Naive thymus-derived CD4-positive, alpha-beta T cell (primary cell): ENCODE results near the gene PTTG1. TPM values are rescaled to one million over a fixed set of nuclear protein-coding genes. Genes with fewer than 3 reads are reported as not detected.

ENCODE experiments used
- ATAC-seq: fragments of 150-1000 bp; cut with Tn5 transposase; 2 replicates; pipeline ENCODE4 v1.10.0; 2021; ENCODE audit warnings: mild to moderate bottlenecking, moderate library complexity
- CTCF ChIA-PET: fragments of 350-600 bp; sonication (Branson Sonifier 250); formaldehyde crosslinking; loops from one replicate; lab custom pipeline; 2021; ENCODE audit warnings: antibody characterized with exemption; lab: Charles Lee
- POLR2A ChIA-PET: fragments of 350-600 bp; sonication (Branson Sonifier 250); formaldehyde crosslinking; loops from one replicate; lab custom pipeline; 2021; ENCODE audit warnings: antibody characterized with exemption, inconsistent platforms; lab: Charles Lee
- DNase-seq, 9 donors: peaks; one replicate each; pipeline versions ENCODE4 v3.0.0 to v3.0.0-alpha.2; 2020 to 2022; ENCODE audit warnings: mixed read lengths in 1 of 9
- H3K27ac ChIP-seq: one replicate; pipeline ENCODE4 v1.7.0; 2013; ENCODE audit warnings: mild to moderate bottlenecking, low read depth, low read length, moderate library complexity
- H3K27me3 ChIP-seq, 2 donors: one replicate each; pipeline ENCODE4 v1.7.0; 2013; ENCODE audit warnings: low read length in 2 of 2, mild to moderate bottlenecking in 2 of 2, moderate library complexity in 2 of 2; ENCODE audit not compliant: control insufficient read depth in 2 of 2, insufficient read depth in 2 of 2
- H3K36me3 ChIP-seq, 3 experiments: 1 replicate in 2 of 3; 2 replicates in 1 of 3; pipeline ENCODE4 v1.7.0; 2013; ENCODE audit warnings: low read length in 3 of 3, mild to moderate bottlenecking in 3 of 3, moderate library complexity in 1 of 3; ENCODE audit not compliant: insufficient read depth in 3 of 3, control insufficient read depth in 2 of 3
- H3K4me1 ChIP-seq, 2 donors: one replicate each; pipeline ENCODE4 v1.7.0; 2013; ENCODE audit warnings: low read length in 2 of 2, mild to moderate bottlenecking in 2 of 2, moderate library complexity in 1 of 2; ENCODE audit not compliant: control insufficient read depth in 2 of 2, insufficient read depth in 2 of 2
- H3K4me3 ChIP-seq: 2 replicates; pipeline ENCODE4 v1.7.0; 2013; ENCODE audit warnings: mild to moderate bottlenecking, low read length
- H3K9me3 ChIP-seq, 3 experiments: 1 replicate in 2 of 3; 2 replicates in 1 of 3; pipeline ENCODE4 v1.7.0; 2013; ENCODE audit warnings: low read length in 3 of 3; ENCODE audit not compliant: control insufficient read depth in 2 of 3
- H3K27ac Mint-ChIP-seq, 9 donors: one replicate each; pipeline ENCODE4 v1.8.0; 2020 to 2022; ENCODE audit warnings: mixed read lengths in 9 of 9, mild to moderate bottlenecking in 8 of 9, moderate library complexity in 5 of 9, inconsistent platforms in 2 of 9
- H3K27me3 Mint-ChIP-seq, 5 donors: one replicate each; pipeline ENCODE4 v1.8.0; 2021 to 2022; ENCODE audit warnings: mixed read lengths in 5 of 5, mild to moderate bottlenecking in 1 of 5
- H3K36me3 Mint-ChIP-seq, 5 donors: one replicate each; pipeline ENCODE4 v1.8.0; 2020 to 2022; ENCODE audit warnings: mixed read lengths in 5 of 5, mild to moderate bottlenecking in 3 of 5, inconsistent platforms in 1 of 5
- H3K4me1 Mint-ChIP-seq, 7 donors: one replicate each; pipeline ENCODE4 v1.8.0; 2020 to 2022; ENCODE audit warnings: mixed read lengths in 7 of 7, mild to moderate bottlenecking in 3 of 7, inconsistent platforms in 1 of 7
- H3K4me3 Mint-ChIP-seq, 10 donors: one replicate each; pipeline ENCODE4 v1.8.0; 2020 to 2022; ENCODE audit warnings: mild to moderate bottlenecking in 10 of 10, mixed read lengths in 10 of 10, moderate library complexity in 6 of 10, inconsistent platforms in 2 of 10
- H3K9me3 Mint-ChIP-seq, 11 donors: one replicate each; pipeline ENCODE4 v1.8.0; 2020 to 2022; ENCODE audit warnings: mixed read lengths in 11 of 11, mild to moderate bottlenecking in 4 of 11, inconsistent platforms in 1 of 11, moderate library complexity in 1 of 11
- intact Hi-C, 2 donors: fragments of 100-400 bp; cut with micrococcal nuclease; formaldehyde crosslinking; loops; one replicate each; pipeline ENCODE4 v1.15.1; 2023
- polyA plus RNA-seq, 2 donors: library from polyadenylated mRNA; unstranded; fragments of 300-500 nt; fragmentation: Illumina TruSeq; gene quantifications; one replicate each; pipeline ENCODE4 v1.2.3, GENCODE V29; 2021
- total RNA-seq, 6 experiments: library from RNA in 5 of 6; stranded (reverse) in 5 of 6; gene quantifications; 1 replicate in 5 of 6; 2 replicates in 1 of 6; pipeline ENCODE4 v1.2.3 and lab custom pipeline; 2021 to 2026

PTTG1 gene
- total and polyA plus RNA-seq, 7 experiments from 2014 or later = 3.8 to 97.7 (median 9.5) TPM

GRCh38 chr5:160418561-160419457 is 2.8 kb upstream of the PTTG1 start, which contains the start of gene SLU7:
Gene SLU7, minus strand, starts transcription at chr5:160419081. Its CDS starts 3,787 bp downstream, at chr5:160415294.
- DNase-seq (peak; percentile 80 to 93 (median 91)), ATAC-seq (peak; percentile 86)
- Mint-ChIP-seq H3K9me3 (peaks cover 0 to 5% (median 0%) of the 10 kb centered on the region in 11 donors), H3K27me3 (no peaks in the 10 kb centered on the region), H3K4me1 (peaks cover 45 to 85% (median 79%) of the 10 kb centered on the region in 7 donors), H3K36me3 (peaks cover 6 to 17% (median 7%) of the 10 kb centered on the region in 5 donors), H3K27ac (peak within 1 kb of the TSS; percentile 95 to 100 (median 98)), H3K4me3 (peak within 1 kb of the TSS; percentile 91 to 100 (median 96))
- H3K27ac ChIP-seq = peak within 1 kb of the TSS; percentile 98
- H3K27me3 ChIP-seq = no peaks in the 10 kb centered on the region
- H3K9me3 ChIP-seq = no peaks in the 10 kb centered on the region
- intact Hi-C loops = loop anchor here (1.0 to 10.0 kb wide), 8 partner anchors 19 to 1210 kb away; partner anchors contain the start of genes PWWP2A (in 2 of the 2), TTC1 (in 2 of the 2), UBLCP1 (in 2 of the 2) and FAM200C (in 1 of the 2)
- CTCF ChIA-PET = interaction anchor here (0.6 to 4.5 kb wide), 5 partner anchors 12 to 1866 kb away, joined by 3 to 42 read pairs (median 3); partner anchors contain the start of gene FAM200C
- H3K4me1 ChIP-seq = peaks cover 23 to 28% of the 10 kb centered on the region in 2 donors
- H3K4me3 ChIP-seq = peak within 1 kb of the TSS; percentile 94
- H3K36me3 ChIP-seq = peaks cover 0 to 8% (median 5%) of the 10 kb centered on the region in 3 experiments
- POLR2A ChIA-PET = interaction anchor here (0.5 to 4.3 kb wide), 15 partner anchors 11 to 420 kb away, joined by 3 to 22 read pairs (median 5); partner anchors contain the start of genes PWWP2A and TTC1

GRCh38 chr5:160419458-160420330 is 2.0 kb upstream of the PTTG1 start:
- peaks cover 0 to 5% (median 0%) of the 10 kb centered on the region in 11 donors for H3K9me3 Mint-ChIP-seq
- H3K4me3 ChIP-seq = peak overlapping the region; percentile 94
- H3K27ac Mint-ChIP-seq = peak overlapping the region; percentile 95 to 100 (median 98)
- peaks cover 6 to 17% (median 11%) of the 10 kb centered on the region in 5 donors for H3K36me3 Mint-ChIP-seq
- CTCF ChIA-PET = interaction anchor here (0.6 to 4.5 kb wide), 6 partner anchors 12 to 1867 kb away, joined by 3 to 42 read pairs (median 3); partner anchors contain the start of gene FAM200C
- H3K4me1 Mint-ChIP-seq = peaks cover 47 to 91% (median 86%) of the 10 kb centered on the region in 7 donors
- peak overlapping the region; percentile 91 to 100 (median 96) for H3K4me3 Mint-ChIP-seq
- H3K27me3 ChIP-seq = no peaks in the 10 kb centered on the region
- H3K36me3 ChIP-seq = peaks cover 0 to 5% (median 0%) of the 10 kb centered on the region in 3 experiments
- peak overlapping the region; percentile 98 for H3K27ac ChIP-seq
- no peak for DNase-seq
- intact Hi-C loops = loop anchor here (1.0 to 10.0 kb wide), 11 partner anchors 19 to 1212 kb away; partner anchors contain the start of genes PWWP2A (in 2 of the 2), RNF145 (in 2 of the 2), TTC1 (in 2 of the 2) and UBLCP1 (in 2 of the 2)
- POLR2A ChIA-PET = interaction anchor here (0.7 to 4.3 kb wide), 11 partner anchors 10 to 421 kb away, joined by 3 to 22 read pairs (median 5); partner anchors contain the start of genes PWWP2A and TTC1
- no peaks in the 10 kb centered on the region for H3K9me3 ChIP-seq
- H3K4me1 ChIP-seq = peaks cover 23 to 35% of the 10 kb centered on the region in 2 donors
- H3K27me3 Mint-ChIP-seq = no peaks in the 10 kb centered on the region
- ATAC-seq = no peak

GRCh38 chr5:160420331-160420610 is 1.4 kb upstream of the PTTG1 start:
- no peak overlapping the region for H3K27ac ChIP-seq
- intact Hi-C loops = loop anchor here (5.0 kb wide), 3 partner anchors 87 to 1213 kb away; partner anchors contain the start of gene RNF145 (in 1 of the 2)
- H3K36me3 ChIP-seq = peaks cover 0 to 5% (median 0%) of the 10 kb centered on the region in 3 experiments
- DNase-seq = no peak
- peaks cover 3 to 13% (median 12%) of the 10 kb centered on the region in 5 donors for H3K36me3 Mint-ChIP-seq
- H3K27me3 Mint-ChIP-seq = no peaks in the 10 kb centered on the region
- no peak for ATAC-seq
- H3K4me3 Mint-ChIP-seq = peak overlapping the region; percentile 64 to 100 (median 96)
- no peaks in the 10 kb centered on the region for H3K9me3 ChIP-seq
- H3K4me1 ChIP-seq = peaks cover 23 to 40% of the 10 kb centered on the region in 2 donors
- no peaks in the 10 kb centered on the region for H3K27me3 ChIP-seq
- H3K9me3 Mint-ChIP-seq = peaks cover 0 to 5% (median 0%) of the 10 kb centered on the region in 11 donors
- POLR2A ChIA-PET = interaction anchor here (4.3 kb wide), 1 partner anchor 19 kb away, joined by 22 read pairs; no protein-coding TSS in a partner anchor
- H3K27ac Mint-ChIP-seq = peak overlapping the region in 8 of 9 donors; percentile 95 to 100 (median 98)
- no peak overlapping the region for H3K4me3 ChIP-seq
- CTCF ChIA-PET = interaction anchor here (0.6 to 4.5 kb wide), 2 partner anchors 19 to 220 kb away, joined by 3 to 42 read pairs; no protein-coding TSS in a partner anchor
- H3K4me1 Mint-ChIP-seq = peaks cover 49 to 91% (median 88%) of the 10 kb centered on the region in 7 donors

GRCh38 chr5:160423099-160423498 is 1.4 kb downstream of the PTTG1 start:
- H3K4me3 Mint-ChIP-seq = peak overlapping the region in 4 of 10 donors; percentile 11 to 99 (median 34)
- peaks cover 33 to 70% (median 67%) of the 10 kb centered on the region in 7 donors for H3K4me1 Mint-ChIP-seq
- no peaks in the 10 kb centered on the region for H3K9me3 ChIP-seq
- H3K4me1 ChIP-seq = peaks cover 11 to 37% of the 10 kb centered on the region in 2 donors
- H3K36me3 Mint-ChIP-seq = peaks cover 0 to 12% (median 0%) of the 10 kb centered on the region in 5 donors
- DNase-seq (no peak), ATAC-seq (no peak)
- H3K27ac Mint-ChIP-seq = peak overlapping the region in 8 of 9 donors; percentile 34 to 97 (median 68)
- ChIA-PET CTCF (interaction anchor here (4.5 kb wide), 1 partner anchor 16 kb away, joined by 42 read pairs; no protein-coding TSS in a partner anchor), POLR2A (no interaction called here)
- peak overlapping the region; percentile 6 for H3K4me3 ChIP-seq
- no peaks in the 10 kb centered on the region for H3K27me3 ChIP-seq
- peaks cover 0 to 5% (median 0%) of the 10 kb centered on the region in 3 experiments for H3K36me3 ChIP-seq
- no peak overlapping the region for H3K27ac ChIP-seq
- intact Hi-C loops = loop anchor here (5.0 kb wide), 3 partner anchors 84 to 1216 kb away; partner anchors contain the start of gene RNF145 (in 1 of the 2)
- H3K27me3 Mint-ChIP-seq = no peaks in the 10 kb centered on the region
- peaks cover 0 to 3% (median 0%) of the 10 kb centered on the region in 11 donors for H3K9me3 Mint-ChIP-seq

- ChIA-PET CTCF (interaction anchor here (1.0 kb wide), 1 partner anchor 14 kb away, joined by 4 read pairs; no protein-coding TSS in a partner anchor), POLR2A (no interaction called here)
- Histone ChIP-seq H3K27me3 (no peaks in the 10 kb centered on the region), H3K36me3 (no peaks in the 10 kb centered on the region), H3K4me3 (no peak overlapping the region), H3K27ac (no peak overlapping the region), H3K4me1 (peaks cover 4 to 29% of the 10 kb centered on the region in 2 donors), H3K9me3 (no peaks in the 10 kb centered on the region)
- Mint-ChIP-seq H3K4me1 (peaks cover 12 to 32% (median 25%) of the 10 kb centered on the region in 7 donors), H3K27me3 (no peaks in the 10 kb centered on the region), H3K9me3 (no peaks in the 10 kb centered on the region), H3K27ac (no peak overlapping the region), H3K4me3 (no peak overlapping the region), H3K36me3 (peaks cover 0 to 16% (median 0%) of the 10 kb centered on the region in 5 donors)
- intact Hi-C loops = no loop called here
- DNase-seq (no peak), ATAC-seq (no peak)
These were observed 6.0 kb downstream of the PTTG1 start for GRCh38 chr5:160427607-160428006.
